WTC11 (cell line): ENCODE data around the gene TECR. TPM values are rescaled to one million over a fixed set of nuclear protein-coding genes. Genes with fewer than 3 reads are reported as not detected.

Experiments
- ATAC-seq: fragments of 200-7000 bp; cut with Tn5 transposase; 2 replicates; pipeline ENCODE4 v1.10.0; 2021; ENCODE audit warnings: mild to moderate bottlenecking, moderate library complexity
- CTCF ChIA-PET: fragments of 300-600 bp; sonication (Branson Sonifier 250); formaldehyde crosslinking; loops from one replicate; lab custom pipeline; 2021; ENCODE audit warnings: antibody characterized with exemption; lab: Charles Lee
- POLR2A ChIA-PET: fragments of 350-600 bp; sonication (Branson Sonifier 250); formaldehyde crosslinking; loops from one replicate; lab custom pipeline; 2021; ENCODE audit warnings: antibody characterized with exemption; lab: Charles Lee
- DNase-seq: peaks from one replicate; pipeline ENCODE4 v3.0.0; 2021; ENCODE audit warnings: low spot score
- H3K27ac Mint-ChIP-seq: 2 replicates; pipeline ENCODE4 v1.8.0; 2021; ENCODE audit warnings: mixed read lengths
- H3K27me3 Mint-ChIP-seq: 2 replicates; pipeline ENCODE4 v1.8.0; 2021; ENCODE audit warnings: low read depth, mild to moderate bottlenecking, moderate library complexity, mixed read lengths
- H3K36me3 Mint-ChIP-seq: 2 replicates; pipeline ENCODE4 v1.8.0; 2021; ENCODE audit warnings: mixed read lengths
- H3K4me1 Mint-ChIP-seq: 2 replicates; pipeline ENCODE4 v1.8.0; 2022; ENCODE audit warnings: mixed read lengths
- H3K4me3 Mint-ChIP-seq: 2 replicates; pipeline ENCODE4 v1.8.0; 2021; ENCODE audit warnings: mild to moderate bottlenecking, moderate library complexity, mixed read lengths
- H3K9me3 Mint-ChIP-seq: 2 replicates; pipeline ENCODE4 v1.8.0; 2021; ENCODE audit warnings: mixed read lengths
- AR ChIP-seq: fragments of 250-450 bp; sonication (Bioruptor Pico); IDR thresholded peaks from 2 replicates; pipeline ENCODE4 v1.9.0; 2021; ENCODE audit warnings: mild to moderate bottlenecking
- CREB1 ChIP-seq: sonication (generic); formaldehyde crosslinking; IDR thresholded peaks from 2 replicates; pipeline ENCODE4 v1.8.0; 2023; ENCODE audit warnings: mild to moderate bottlenecking, missing genetic modification reagents
- E2F5 ChIP-seq: sonication (generic); formaldehyde crosslinking; IDR thresholded peaks from 2 replicates; pipeline ENCODE4 v1.8.1; 2022; ENCODE audit warnings: mild to moderate bottlenecking, moderate library complexity, missing genetic modification reagents
- ELF4 ChIP-seq: sonication (generic); formaldehyde crosslinking; IDR thresholded peaks from 2 replicates; pipeline ENCODE4 v1.8.1; 2022; ENCODE audit warnings: low read depth, mild to moderate bottlenecking, moderate library complexity, missing genetic modification reagents
- EMX1 ChIP-seq: fragments of 250-450 bp; sonication (Bioruptor Pico); IDR thresholded peaks from 2 replicates; pipeline ENCODE4 v1.8.0; 2021; ENCODE audit warnings: mild to moderate bottlenecking
- FOXJ3 ChIP-seq: sonication (generic); formaldehyde crosslinking; IDR thresholded peaks from 2 replicates; pipeline ENCODE4 v1.9.0; 2021; ENCODE audit warnings: missing genetic modification reagents, mild to moderate bottlenecking, borderline replicate concordance
- FOXP1 ChIP-seq: sonication (generic); formaldehyde crosslinking; IDR thresholded peaks from 2 replicates; pipeline ENCODE4 v1.8.0; 2022; ENCODE audit warnings: missing genetic modification reagents, mild to moderate bottlenecking, moderate library complexity, borderline replicate concordance
- GTF2I ChIP-seq: fragments of 250-450 bp; sonication (Bioruptor Pico); conservative IDR thresholded peaks from 2 replicates; pipeline ENCODE4 v1.4.0; 2021; ENCODE audit warnings: mild to moderate bottlenecking
- HMGXB4 ChIP-seq: sonication (generic); formaldehyde crosslinking; IDR thresholded peaks from 2 replicates; pipeline ENCODE4 v1.8.1; 2023; ENCODE audit warnings: mild to moderate bottlenecking, moderate library complexity, missing genetic modification reagents
- IRF2 ChIP-seq: sonication (generic); formaldehyde crosslinking; IDR thresholded peaks from 2 replicates; pipeline ENCODE4 v1.8.0; 2022; ENCODE audit warnings: low read depth, missing genetic modification reagents, borderline replicate concordance
- JAZF1 ChIP-seq: fragments of 250-450 bp; sonication (Bioruptor Pico); IDR thresholded peaks from 2 replicates; pipeline ENCODE4 v1.9.0; 2021; ENCODE audit warnings: moderate library complexity, mild to moderate bottlenecking, inconsistent platforms
- KAT7 ChIP-seq: sonication (generic); formaldehyde crosslinking; IDR thresholded peaks from 2 replicates; pipeline ENCODE4 v1.8.1; 2023; ENCODE audit warnings: missing genetic modification reagents, mild to moderate bottlenecking, borderline replicate concordance
- NFE2L1 ChIP-seq: sonication (generic); formaldehyde crosslinking; IDR thresholded peaks from 2 replicates; pipeline ENCODE4 v1.8.1; 2023; ENCODE audit warnings: missing genetic modification reagents
- NFYB ChIP-seq: sonication (generic); formaldehyde crosslinking; conservative IDR thresholded peaks from 2 replicates; pipeline ENCODE4 v1.8.0; 2022; ENCODE audit warnings: low read depth, missing genetic modification reagents
- NR1H2 ChIP-seq: sonication (generic); formaldehyde crosslinking; IDR thresholded peaks from 2 replicates; pipeline ENCODE4 v1.9.0; 2021; ENCODE audit warnings: mild to moderate bottlenecking, moderate library complexity, missing genetic modification reagents
- NR2C2 ChIP-seq: sonication (generic); formaldehyde crosslinking; IDR thresholded peaks from 2 replicates; pipeline ENCODE4 v1.8.0; 2022; ENCODE audit warnings: mild to moderate bottlenecking, missing genetic modification reagents
- ZBTB21 ChIP-seq: sonication (generic); formaldehyde crosslinking; IDR thresholded peaks from 2 replicates; pipeline ENCODE4 v1.8.1; 2023; ENCODE audit warnings: mild to moderate bottlenecking, missing genetic modification reagents, borderline replicate concordance
- ZNF232 ChIP-seq: sonication (generic); formaldehyde crosslinking; IDR thresholded peaks from 2 replicates; pipeline ENCODE4 v1.8.0; 2022; ENCODE audit warnings: mild to moderate bottlenecking, missing genetic modification reagents
- ZNF263 ChIP-seq: sonication (generic); formaldehyde crosslinking; IDR thresholded peaks from 2 replicates; pipeline ENCODE4 v1.8.1; 2022; ENCODE audit warnings: low read depth, mild to moderate bottlenecking, moderate library complexity, missing genetic modification reagents
- ZNF416 ChIP-seq: fragments of 250-450 bp; sonication (Bioruptor Pico); IDR thresholded peaks from 2 replicates; pipeline ENCODE4 v1.9.0; 2021; ENCODE audit warnings: mild to moderate bottlenecking, inconsistent platforms
- total RNA-seq: library from RNA; stranded (reverse); gene quantifications from 3 replicates; pipeline ENCODE4 v1.2.3, GENCODE V29; 2021
- TF ChIP-seq, protein P1 (sequence below): fragments of 200-600 bp; IDR thresholded peaks from 2 replicates; pipeline ENCODE4 v1.8.0; 2022; ENCODE audit warnings: antibody characterized with exemption

Gene TECR
- total RNA-seq, 1 experiment from 2014 or later = 161 TPM

DNA sequence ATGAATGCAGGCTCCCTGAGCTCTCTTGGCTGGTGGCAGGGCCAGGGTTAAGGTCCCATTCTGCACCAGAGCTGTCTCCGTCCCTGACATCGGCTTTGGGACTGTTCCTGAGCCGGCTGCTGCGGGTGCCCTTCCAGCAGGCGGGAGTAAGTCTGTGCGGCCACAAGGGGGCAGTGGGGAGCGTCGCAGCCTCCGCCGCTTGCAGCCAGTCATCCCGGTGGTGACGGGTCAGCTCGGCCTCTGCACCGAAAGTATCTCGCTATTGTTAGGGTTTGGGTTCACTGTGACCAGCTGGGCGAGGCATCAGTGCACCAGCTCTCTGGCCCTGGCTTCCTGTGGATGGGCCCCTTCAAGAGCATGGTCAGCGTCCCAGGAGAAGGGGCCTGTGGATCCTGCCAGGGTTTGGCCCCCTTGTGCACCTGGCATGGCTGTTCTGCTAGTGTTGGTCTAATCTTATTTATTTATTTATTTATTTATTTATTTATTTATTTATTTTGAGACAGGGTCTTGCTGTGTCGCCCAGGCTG, 27.3 kb downstream of the TECR start:
- no peak overlapping the region for H3K4me3 Mint-ChIP-seq
- POLR2A ChIA-PET = interaction anchor here (0.6 to 0.8 kb wide), 2 partner anchors 39 to 133 kb away, joined by 3 to 5 read pairs; partner anchors contain the start of gene DNAJB1
- H3K36me3 Mint-ChIP-seq = no peaks in the 10 kb centered on the region
- peak; percentile 75 for ATAC-seq
- H3K27ac Mint-ChIP-seq = peak overlapping the region; percentile 65; the same call in 1 of the 2 replicates
- DNase-seq = peak; percentile 90
- TF ChIP-seq FOXP1 (CRISPR knock-in tag) (no peak), NFE2L1 (CRISPR knock-in tag) (no peak), GTF2I (CRISPR knock-in tag) (no peak), HMGXB4 (peak; percentile 62; the same call in 1 of the 2 replicates), ZNF263 (CRISPR knock-in tag) (no peak), ZNF232 (CRISPR knock-in tag) (no peak), EMX1 (CRISPR knock-in tag) (no peak), ZNF416 (CRISPR knock-in tag) (0 out of 2 replicates have a peak, but pooled peaks have one; percentile 60), ZBTB21 (CRISPR knock-in tag) (no peak), NR2C2 (CRISPR knock-in tag) (no peak)
- TF ChIP-seq, protein P1, sequence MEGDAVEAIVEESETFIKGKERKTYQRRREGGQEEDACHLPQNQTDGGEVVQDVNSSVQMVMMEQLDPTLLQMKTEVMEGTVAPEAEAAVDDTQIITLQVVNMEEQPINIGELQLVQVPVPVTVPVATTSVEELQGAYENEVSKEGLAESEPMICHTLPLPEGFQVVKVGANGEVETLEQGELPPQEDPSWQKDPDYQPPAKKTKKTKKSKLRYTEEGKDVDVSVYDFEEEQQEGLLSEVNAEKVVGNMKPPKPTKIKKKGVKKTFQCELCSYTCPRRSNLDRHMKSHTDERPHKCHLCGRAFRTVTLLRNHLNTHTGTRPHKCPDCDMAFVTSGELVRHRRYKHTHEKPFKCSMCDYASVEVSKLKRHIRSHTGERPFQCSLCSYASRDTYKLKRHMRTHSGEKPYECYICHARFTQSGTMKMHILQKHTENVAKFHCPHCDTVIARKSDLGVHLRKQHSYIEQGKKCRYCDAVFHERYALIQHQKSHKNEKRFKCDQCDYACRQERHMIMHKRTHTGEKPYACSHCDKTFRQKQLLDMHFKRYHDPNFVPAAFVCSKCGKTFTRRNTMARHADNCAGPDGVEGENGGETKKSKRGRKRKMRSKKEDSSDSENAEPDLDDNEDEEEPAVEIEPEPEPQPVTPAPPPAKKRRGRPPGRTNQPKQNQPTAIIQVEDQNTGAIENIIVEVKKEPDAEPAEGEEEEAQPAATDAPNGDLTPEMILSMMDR = peak; percentile 94
- H3K27me3 Mint-ChIP-seq = no peaks in the 10 kb centered on the region
- H3K9me3 Mint-ChIP-seq = no peaks in the 10 kb centered on the region
- H3K4me1 Mint-ChIP-seq = peaks cover 31% of the 10 kb centered on the region
- CTCF ChIA-PET = interaction anchor here (0.5 to 4.4 kb wide), 25 partner anchors 9 to 220 kb away, joined by 3 to 39 read pairs (median 8); partner anchors contain the start of genes DNAJB1, GIPC1, NDUFB7 and PTGER1

GRCh38 chr19:14558370-14559066, 29.1 kb downstream of the TECR start:
- Mint-ChIP-seq H3K27ac (peak overlapping the region; percentile 60), H3K36me3 (no peaks in the 10 kb centered on the region), H3K27me3 (no peaks in the 10 kb centered on the region), H3K9me3 (no peaks in the 10 kb centered on the region), H3K4me3 (no peak overlapping the region), H3K4me1 (peaks cover 45% of the 10 kb centered on the region)
- TF ChIP-seq ELF4 (CRISPR knock-in tag) = no peak
- no peak for TF ChIP-seq IRF2 (CRISPR knock-in tag)
- no peak for TF ChIP-seq FOXJ3
- no peak for TF ChIP-seq JAZF1 (CRISPR knock-in tag)
- TF ChIP-seq KAT7 (CRISPR knock-in tag) = no peak
- TF ChIP-seq, protein P1 = no peak
- TF ChIP-seq AR (CRISPR knock-in tag) = no peak
- TF ChIP-seq E2F5 (CRISPR knock-in tag) = no peak
- TF ChIP-seq NR1H2 (CRISPR knock-in tag) = no peak
- no peak for TF ChIP-seq ZNF263 (CRISPR knock-in tag)
- no peak for TF ChIP-seq CREB1 (CRISPR knock-in tag)
- TF ChIP-seq ZBTB21 (CRISPR knock-in tag) = no peak
- no peak for TF ChIP-seq NFYB (CRISPR knock-in tag)
- no peak for TF ChIP-seq EMX1 (CRISPR knock-in tag)
- ChIA-PET POLR2A (no interaction called here), CTCF (interaction anchor here (0.5 to 1.7 kb wide), 3 partner anchors 16 to 148 kb away, joined by 3 to 4 read pairs (median 4); no protein-coding TSS in a partner anchor)
- ATAC-seq = no peak
- no peak for DNase-seq
